Measurements from ENCODE around the gene KCNQ2.

GRCh38 chr20:63402181-63402859 is 70.1 kb downstream of the KCNQ2 start:
- TF ChIP-seq POLR2A (IDR thresholded peaks at IDR 0.05) (no peak), CTCF (IDR thresholded peaks at IDR 0.05 in 8 of 11, conservative IDR thresholded peaks at IDR 0.05 in 3 of 11) (no peak)

All from spleen (tissue), 7 donors.